Epithelial cell of proximal tubule (primary cell): ENCODE results near the gene ITPA. TPM values are rescaled to one million over a fixed set of nuclear protein-coding genes. Genes with fewer than 3 reads are reported as not detected.

Source experiments
- DNase-seq: peaks from one replicate; pipeline ENCODE4 v3.0.0-alpha.2; 2011; ENCODE audit warnings: low read depth
- H3K4me3 ChIP-seq: 2 replicates; pipeline ENCODE4 v1.5.1; 2011; ENCODE audit warnings: low read depth, mild to moderate bottlenecking, low read length
- CTCF ChIP-seq: conservative IDR thresholded peaks from 2 replicates; pipeline ENCODE4 v1.5.1; 2012; ENCODE audit warnings: low read depth, mild to moderate bottlenecking, low read length
- total RNA-seq: library from RNA; depleted of rRNA; stranded (reverse); fragments of >200 nt; gene quantifications from 2 replicates; pipeline ENCODE4 v1.2.3, GENCODE V29; 2015

The ITPA gene
- total RNA-seq, 1 donor from 2014 or later, result 106 TPM

DNA sequence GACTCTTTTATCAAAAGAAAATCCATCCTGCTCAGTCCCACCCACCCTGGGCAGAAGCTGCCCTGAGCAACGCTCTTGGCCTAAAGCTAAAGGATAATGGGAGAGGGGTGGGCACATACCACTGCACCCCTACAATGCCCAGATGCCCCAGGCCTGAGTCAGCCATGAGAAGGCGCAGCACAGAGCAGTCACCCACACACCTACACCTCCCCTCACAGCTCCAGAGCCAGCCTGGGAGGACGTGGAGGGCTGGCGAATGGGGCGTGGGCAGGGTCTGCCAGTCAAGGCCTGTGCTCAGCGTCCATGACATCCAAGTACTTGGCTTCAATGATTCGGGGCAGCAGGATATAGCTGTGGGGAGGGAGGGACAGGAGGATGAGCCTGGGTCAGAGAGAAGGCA is 18.2 kb downstream of the ITPA start:
- no peak for TF ChIP-seq CTCF
- DNase-seq, result no peak
- no peak overlapping the region for H3K4me3 ChIP-seq

- no peak for DNase-seq
- no peak overlapping the region for H3K4me3 ChIP-seq
- no peak for TF ChIP-seq CTCF
Observed at GRCh38 chr20:3227936-3228749, 18.8 kb downstream of the ITPA start.

DNA sequence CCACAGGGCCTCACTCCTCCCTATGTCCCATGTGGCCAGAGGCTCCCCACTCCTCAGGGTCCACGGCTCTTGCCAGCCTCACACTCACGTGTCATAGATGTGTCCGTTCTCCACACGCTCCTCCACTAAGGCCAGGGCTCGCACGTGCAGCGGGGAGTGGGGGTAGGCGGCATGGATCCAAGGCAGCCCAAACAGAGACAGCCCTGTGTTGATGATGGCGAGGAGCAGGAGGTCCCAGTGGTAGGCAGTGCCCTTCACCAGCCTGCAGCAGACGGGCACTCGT is 19.4 kb downstream of the ITPA start:
- H3K4me3 ChIP-seq, result no peak overlapping the region
- no peak for DNase-seq

GRCh38 chr20:3229158-3229557 is 19.9 kb downstream of the ITPA start:
- DNase-seq, result no peak
- no peak overlapping the region for H3K4me3 ChIP-seq
- no peak for TF ChIP-seq CTCF

More for the DNA sequence above, 19.4 kb downstream of the ITPA start:
- TF ChIP-seq CTCF, result no peak

GRCh38 chr20:3229798-3230197 is 20.5 kb downstream of the ITPA start:
- H3K4me3 ChIP-seq, result no peak overlapping the region
- DNase-seq, result no peak
- no peak for TF ChIP-seq CTCF

- DNase-seq, result no peak
- TF ChIP-seq CTCF, result no peak
- no peak overlapping the region for H3K4me3 ChIP-seq
Observed at GRCh38 chr20:3231116-3231515, 21.8 kb downstream of the ITPA start.
